GM21367 (cell line): ENCODE results near the gene SCAI.
"Not testable (repeated sequence)": the region's sequence is repeated elsewhere in the genome, so short reads cannot be mapped to it uniquely, and the experiment has no call there.

Source experiments
- ATAC-seq: cut with Tn5 transposase; IDR thresholded peaks from one replicate; pipeline ENCODE4 v1.9.1; 2021; ENCODE audit not compliant: unreplicated experiment

Gene SCAI

DNA sequence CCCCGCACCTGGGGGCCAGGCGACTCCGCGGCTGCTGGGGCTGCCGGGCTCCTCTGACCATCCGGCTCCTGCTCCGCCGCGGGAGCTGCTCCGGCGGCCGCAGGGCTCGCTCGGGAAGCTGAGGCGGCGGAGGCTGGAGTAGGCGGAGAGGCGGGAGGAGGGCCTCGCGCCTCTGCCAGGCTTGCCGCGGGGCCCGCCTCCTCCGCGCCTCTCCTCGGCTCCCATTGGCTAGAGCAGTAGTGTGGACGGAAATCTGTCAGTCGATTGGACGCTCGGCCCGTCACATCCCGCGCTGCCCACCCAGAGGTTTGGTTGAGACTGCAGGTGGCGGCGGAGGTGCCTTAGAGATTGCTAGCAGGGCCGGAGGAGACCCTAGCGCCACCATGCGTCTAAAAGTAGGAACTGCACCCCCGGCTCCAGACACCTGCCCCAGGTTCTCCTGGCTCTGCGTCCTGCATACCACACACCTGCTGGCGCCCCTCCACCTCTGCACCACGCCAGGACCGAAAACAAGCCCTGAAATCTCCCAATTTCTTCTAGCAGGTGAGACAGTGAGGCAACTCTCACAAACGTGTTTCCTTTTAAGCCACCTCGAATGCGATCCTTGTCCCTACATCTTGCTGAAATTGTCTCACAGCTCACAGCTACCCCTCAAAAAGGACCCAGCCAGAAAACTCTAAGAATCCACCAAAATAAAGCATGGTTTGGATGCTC is at the start of gene SCAI:
SCAI (minus strand) TSS at position 152 of the 714 bp plus-strand sequence; CDS start at position 61, 91 bp downstream.
- peak; percentile 97 for ATAC-seq

- ATAC-seq: no peak
Observed at GRCh38 chr9:125190361-125190801, 47.1 kb upstream of the SCAI start.

DNA sequence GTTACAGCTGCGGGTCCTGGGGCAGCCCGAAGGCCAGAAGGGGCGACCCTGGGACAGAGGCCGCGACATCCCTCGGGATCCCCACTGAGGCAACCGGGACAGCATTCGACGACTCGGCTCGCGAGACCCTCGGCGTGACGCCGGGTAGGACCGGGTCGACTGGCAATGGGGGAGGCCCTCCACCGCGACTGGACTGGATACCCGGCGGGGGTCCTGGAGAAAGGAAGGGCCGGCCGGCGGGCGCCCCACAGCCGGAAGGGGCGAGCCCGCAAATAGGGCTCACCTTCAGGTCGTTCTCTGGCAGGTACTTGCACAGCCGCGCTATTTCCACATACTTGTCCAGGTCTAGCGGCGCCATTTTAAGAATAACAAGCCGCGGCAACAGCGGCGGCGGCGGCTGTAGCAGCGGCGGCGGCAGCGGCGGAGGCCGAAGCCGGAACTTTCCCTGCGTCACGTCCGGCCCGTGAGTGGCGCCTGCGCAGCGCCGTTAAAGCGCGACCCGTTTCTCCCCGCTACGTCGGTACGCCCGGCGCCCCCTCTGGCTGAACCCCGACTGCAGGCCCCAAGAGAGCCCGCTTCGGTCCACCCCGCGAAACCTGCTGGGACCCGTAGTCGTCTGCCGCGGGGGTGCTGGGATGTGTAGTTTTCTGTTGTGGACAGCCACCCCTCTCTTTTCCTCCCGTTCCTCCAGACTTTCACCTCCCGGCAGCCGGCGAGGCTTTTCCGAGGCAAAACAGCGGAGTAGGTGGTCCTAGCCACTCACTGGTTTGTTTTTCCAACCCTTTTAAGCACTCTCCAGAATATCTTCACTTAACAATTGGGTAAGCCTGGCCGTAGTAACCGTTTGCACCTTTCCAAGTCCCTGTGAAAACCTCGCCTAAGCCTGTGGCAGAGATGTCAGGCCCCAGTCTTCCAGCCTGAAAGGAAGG is 46.3 kb upstream of the SCAI start, which contains the start of gene PPP6C:
PPP6C (minus strand) TSS at position 443 of the 929 bp plus-strand sequence; CDS start at position 358, 85 bp downstream.
- peak; percentile 93 for ATAC-seq

GRCh38 chr9:125189011-125189360 is 45.7 kb upstream of the SCAI start:
- ATAC-seq: no peak

- ATAC-seq: no peak
Observed at GRCh38 chr9:125183561-125183960, 40.2 kb upstream of the SCAI start.

GRCh38 chr9:125183054-125183453 is 39.7 kb upstream of the SCAI start:
- ATAC-seq: no peak

- ATAC-seq: not testable (repeated sequence)
Observed at GRCh38 chr9:125181756-125182155, 38.4 kb upstream of the SCAI start.

DNA sequence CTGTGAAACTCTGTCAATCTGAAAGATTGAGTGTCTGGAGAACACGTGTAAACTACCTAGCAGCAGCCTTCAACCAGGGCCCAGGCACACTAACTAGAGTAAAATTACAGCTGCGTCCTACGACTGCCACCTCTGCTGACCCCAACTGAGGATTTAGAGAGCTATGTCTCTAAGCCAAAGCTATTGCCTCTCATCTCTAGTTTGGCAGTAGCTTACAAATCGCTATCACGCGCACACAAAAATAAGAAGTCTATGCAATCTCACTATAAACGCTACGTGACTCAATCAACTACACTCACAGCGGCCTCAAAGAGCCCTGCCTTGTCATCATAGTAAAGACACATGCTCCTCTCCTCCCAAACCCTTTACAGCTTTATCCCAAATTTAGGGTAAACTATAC is 37.5 kb upstream of the SCAI start:
- no peak for ATAC-seq

DNA sequence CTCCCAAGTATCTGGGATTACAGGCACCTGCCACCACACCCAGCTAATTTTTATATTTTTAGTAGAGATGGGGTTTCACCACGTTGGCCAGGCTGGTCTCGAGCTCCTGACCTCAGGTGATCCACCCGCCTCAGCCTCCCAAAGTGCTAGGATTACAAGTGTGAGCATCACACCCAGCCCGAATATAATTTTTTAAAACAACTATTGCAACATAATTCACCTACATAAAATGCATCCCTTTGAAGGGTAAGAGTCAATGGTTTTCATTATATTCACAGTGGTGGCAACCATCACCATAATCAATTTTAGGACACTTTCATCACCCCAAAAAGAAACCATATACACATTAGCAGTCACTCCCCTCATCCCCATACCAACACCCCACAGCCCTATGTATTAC is 36.4 kb upstream of the SCAI start:
- ATAC-seq: not testable (repeated sequence)

GRCh38 chr9:125177888-125178287 is 34.6 kb upstream of the SCAI start:
- ATAC-seq: no peak

- no peak for ATAC-seq
Observed at GRCh38 chr9:125176636-125177035, 33.3 kb upstream of the SCAI start.

- ATAC-seq: no peak
Observed at GRCh38 chr9:125172031-125172755, 28.9 kb upstream of the SCAI start.

DNA sequence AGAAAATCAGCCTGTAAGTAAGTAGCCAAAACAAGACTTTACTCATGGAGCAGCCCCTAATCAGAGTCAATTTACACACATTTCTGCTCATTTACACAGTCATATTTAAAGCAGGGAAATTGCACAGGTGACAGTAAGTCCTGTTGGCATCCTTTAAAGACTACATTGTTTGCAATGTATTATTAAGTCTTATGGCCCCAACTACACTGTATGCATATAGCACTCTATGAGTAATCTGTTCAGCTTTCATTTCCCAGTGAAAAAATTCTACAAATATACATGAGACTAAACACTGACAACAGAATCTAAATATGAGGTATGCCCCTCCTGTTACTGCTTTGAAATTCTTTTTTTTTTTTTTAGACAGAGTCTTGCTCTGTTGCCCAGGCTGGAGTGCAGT is 26.6 kb upstream of the SCAI start:
- ATAC-seq: no peak

- no peak for ATAC-seq
Observed at GRCh38 chr9:125166762-125167161, 23.4 kb upstream of the SCAI start.

DNA sequence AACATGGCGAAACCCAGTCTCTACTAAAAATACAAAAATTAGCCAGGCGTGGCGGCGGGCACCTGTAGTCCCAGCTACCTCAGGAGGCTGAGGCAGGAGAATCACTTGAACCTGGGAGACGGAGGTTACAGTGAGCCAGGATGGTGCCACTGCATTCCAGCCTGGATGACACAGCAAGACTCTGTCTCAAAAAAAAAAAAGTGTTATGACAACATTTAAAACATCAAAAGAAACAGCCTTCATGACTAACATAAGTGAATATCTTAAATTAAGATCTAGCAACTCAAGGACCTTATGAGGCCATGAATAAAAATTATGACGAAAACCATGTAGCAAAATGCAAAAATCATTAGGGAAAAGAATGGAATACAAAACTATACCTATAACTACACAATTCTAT is 19.6 kb upstream of the SCAI start:
- ATAC-seq: not testable (repeated sequence)

DNA sequence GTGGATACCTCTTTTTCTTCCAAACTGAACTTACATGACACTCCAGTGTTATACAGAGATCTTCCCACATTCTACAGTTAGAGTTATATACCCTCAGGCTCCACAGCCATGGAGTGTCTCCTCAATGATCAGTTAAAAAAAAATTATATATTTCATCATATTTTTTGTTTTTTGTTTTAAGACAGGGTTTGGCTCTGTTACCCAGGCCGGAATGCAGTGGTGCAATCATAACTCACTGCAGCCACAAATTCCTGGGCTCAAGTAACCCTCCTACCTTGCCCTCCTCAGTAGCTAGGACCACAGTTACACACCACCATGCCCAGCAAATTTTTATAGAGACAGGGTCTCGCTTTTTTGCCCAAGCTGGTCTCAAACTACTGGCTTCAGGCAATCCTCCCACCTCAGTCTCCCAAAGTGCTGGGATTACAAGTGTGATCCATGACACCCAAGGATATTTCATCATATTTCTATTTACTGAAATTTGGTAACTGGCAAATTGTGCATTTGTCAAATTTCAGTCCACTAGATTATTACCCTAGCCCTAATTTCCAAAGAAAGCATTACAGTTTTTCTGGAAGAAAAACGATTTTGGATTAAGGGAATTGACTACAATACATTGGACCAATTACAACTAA is 18.1 kb upstream of the SCAI start:
- no peak for ATAC-seq

DNA sequence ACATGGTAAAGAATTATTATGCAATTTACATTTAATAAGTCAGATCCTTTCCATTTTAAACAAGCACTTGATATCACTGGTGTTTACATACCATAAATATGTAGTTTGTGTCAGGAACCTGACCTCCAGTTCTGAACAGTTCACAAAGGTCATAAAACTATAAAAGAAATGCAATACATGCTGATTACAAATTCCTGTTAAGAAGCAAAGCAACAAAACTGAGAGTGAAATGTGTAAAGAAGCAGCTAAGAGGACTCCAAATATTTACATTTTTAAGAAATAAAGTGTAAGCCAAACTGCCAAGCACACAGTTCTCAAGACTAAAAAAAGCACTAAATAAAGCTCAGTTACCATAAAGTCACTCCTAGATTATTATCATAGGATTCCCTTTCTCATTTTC is 17.4 kb upstream of the SCAI start:
- no peak for ATAC-seq

DNA sequence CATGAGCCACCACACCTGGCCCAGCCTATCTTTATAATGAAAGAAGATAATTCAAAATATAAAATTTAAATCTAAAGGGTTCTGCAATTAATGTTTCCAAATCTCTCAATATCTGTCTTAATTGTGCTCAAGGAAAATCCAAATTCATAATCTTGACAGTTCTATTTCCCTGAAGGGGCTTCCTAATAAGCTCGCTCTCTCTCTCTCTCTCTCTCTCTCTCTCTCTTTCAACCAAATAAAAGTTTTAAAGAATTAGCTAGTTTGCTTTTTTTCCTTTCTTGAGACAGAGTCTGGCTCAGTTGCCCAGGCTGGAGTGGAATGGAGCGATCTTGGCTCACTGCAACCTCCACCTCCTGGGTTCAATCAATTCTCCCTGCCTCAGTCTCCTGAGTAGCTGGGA is 13.2 kb upstream of the SCAI start:
- no peak for ATAC-seq

DNA sequence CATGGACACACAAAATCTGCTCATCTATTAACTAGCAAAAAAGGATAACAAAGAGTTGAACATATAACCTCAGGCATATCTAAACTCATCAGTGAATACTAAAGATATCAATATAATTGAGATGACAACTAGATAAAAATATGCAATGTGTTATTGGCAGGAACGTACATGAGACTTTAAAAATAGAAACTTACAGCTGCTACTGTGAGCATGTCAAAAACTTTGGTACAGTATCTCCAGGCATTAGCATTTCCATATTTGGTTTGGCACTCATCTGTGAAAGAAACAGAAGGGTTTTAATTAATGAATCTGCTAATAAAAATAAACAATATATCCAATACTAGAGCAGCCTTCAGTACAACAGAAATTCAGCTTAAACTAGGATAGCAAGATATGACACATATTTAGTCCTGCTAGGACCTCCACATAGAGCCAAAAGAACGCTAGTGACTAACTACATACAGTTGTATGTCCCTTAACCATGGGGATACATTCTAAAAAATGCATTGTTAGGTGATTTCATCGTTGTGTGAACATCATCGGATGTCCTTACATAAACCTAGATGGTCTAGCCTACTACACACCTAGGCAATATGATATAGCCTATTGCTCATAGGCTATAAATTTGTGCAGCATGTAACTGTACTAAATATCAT is 10.5 kb upstream of the SCAI start:
- ATAC-seq: no peak

- no peak for ATAC-seq
Observed at GRCh38 chr9:125151730-125152129, 8.4 kb upstream of the SCAI start.
